GM21367 (cell line): Measurements from ENCODE around the gene PCDHGB5.
"Not testable (repeated sequence)": the region's sequence is repeated elsewhere in the genome, so short reads cannot be mapped to it uniquely, and the experiment has no call there.

Experiments
- ATAC-seq: cut with Tn5 transposase; IDR thresholded peaks from one replicate; pipeline ENCODE4 v1.9.1; 2021; ENCODE audit not compliant: unreplicated experiment

The PCDHGB5 gene

DNA sequence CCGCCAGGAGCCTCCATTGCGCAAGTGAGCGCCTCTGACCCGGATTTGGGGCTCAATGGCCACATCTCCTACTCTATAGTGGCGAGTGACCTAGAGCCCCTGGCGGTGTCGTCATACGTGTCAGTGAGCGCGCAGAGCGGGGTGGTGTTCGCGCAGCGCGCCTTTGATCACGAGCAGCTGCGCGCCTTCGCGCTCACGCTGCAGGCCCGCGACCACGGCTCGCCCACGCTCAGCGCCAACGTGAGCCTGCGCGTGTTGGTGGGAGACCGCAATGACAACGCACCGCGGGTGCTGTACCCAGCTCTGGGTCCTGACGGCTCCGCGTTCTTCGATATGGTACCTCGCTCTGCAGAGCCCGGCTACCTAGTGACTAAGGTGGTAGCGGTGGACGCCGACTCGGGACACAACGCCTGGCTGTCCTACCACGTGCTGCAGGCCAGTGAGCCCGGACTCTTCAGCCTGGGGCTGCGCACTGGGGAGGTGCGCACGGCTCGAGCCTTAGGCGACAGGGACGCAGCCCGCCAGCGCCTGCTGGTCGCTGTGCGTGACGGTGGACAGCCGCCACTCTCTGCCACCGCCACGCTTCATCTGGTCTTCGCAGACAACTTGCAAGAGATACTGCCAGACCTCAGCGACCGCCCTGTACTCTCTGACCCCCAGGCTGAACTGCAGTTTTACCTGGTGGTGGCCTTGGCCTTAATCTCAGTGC is 12.0 kb downstream of the PCDHGB5 start:
- ATAC-seq: no peak

DNA sequence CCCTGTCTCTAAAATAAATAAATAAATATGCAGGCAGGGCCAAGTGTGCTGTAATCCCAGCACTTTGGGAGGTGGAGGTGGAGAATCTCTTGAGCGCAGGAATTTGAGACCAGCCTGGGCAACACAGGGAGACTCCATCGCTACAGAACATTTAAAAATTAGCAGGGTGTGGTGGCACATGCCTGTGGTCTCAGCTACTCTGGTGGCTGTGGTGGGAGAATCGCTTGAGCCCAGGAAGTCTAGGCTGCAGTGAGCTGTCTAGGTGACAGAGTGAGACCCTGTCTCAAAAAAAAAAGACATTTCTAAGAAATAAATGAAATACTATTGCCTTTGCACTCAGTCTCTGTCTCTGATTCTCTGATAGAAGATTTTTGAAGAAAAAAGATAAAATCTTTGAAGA is 13.8 kb downstream of the PCDHGB5 start:
- no peak for ATAC-seq

GRCh38 chr5:141412854-141413539 is 15.2 kb downstream of the PCDHGB5 start, which contains the start of gene PCDHGA10:
Gene PCDHGA10 (plus strand): TSS chr5:141412987. CDS start chr5:141413176, 189 bp downstream.
- peak; percentile 71 for ATAC-seq

DNA sequence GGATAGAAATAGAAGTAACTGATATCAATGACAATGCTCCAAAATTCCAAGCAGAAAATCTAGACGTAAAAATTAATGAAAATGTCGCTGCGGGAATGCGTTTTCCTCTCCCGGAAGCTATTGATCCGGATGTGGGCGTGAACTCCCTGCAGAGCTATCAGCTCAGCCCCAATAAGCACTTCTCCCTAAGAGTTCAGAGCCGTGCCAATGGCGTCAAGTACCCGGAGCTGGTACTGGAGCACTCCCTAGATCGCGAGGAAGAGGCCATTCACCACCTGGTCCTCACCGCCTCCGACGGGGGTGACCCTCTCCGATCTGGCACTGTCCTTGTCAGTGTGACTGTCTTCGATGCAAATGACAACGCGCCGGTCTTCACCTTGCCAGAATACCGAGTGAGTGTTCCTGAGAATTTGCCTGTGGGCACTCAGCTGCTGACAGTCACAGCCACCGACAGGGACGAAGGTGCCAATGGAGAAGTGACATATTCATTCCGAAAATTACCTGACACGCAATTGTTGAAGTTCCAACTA is 15.9 kb downstream of the PCDHGB5 start:
- ATAC-seq: no peak

- ATAC-seq: not testable (repeated sequence)
Observed at GRCh38 chr5:141414548-141415274, 17.0 kb downstream of the PCDHGB5 start.

DNA sequence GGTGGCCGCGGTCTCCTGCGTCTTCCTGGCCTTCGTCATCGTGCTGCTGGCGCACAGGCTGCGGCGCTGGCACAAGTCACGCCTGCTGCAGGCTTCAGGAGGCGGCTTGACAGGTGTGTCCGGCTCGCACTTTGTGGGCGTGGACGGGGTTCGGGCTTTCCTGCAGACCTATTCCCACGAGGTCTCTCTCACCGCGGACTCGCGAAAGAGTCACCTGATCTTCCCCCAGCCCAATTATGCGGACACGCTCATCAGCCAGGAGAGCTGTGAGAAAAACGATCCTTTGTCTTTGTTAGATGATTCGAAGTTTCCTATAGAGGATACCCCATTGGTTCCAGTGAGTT is 17.5 kb downstream of the PCDHGB5 start:
- ATAC-seq: not testable (repeated sequence)

DNA sequence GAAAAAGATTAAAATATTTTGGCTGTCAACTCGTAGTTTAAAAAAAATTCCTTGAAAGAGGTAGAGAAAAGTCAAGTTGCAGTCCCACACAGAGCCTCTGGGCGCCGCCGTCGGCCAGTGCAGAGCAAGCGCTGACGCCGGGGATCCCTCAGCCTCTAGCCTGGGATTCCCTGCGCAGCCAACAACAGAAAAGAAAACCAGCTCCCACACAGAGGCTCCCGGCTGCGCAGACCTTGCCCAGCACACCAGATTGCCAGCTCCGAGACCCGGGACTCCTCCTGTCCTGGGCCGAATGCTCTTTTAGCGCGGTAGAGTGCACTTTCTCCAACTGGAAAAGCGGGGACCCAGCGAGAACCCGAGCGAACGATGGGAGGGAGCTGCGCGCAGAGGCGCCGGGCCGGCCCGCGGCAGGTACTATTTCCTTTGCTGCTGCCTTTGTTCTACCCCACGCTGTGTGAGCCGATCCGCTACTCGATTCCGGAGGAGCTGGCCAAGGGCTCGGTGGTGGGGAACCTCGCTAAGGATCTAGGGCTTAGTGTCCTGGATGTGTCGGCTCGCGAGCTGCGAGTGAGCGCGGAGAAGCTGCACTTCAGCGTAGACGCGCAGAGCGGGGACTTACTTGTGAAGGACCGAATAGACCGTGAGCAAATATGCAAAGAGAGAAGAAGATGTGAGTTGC is 19.9 kb downstream of the PCDHGB5 start, which contains the start of gene PCDHGB7:
TSS of gene PCDHGB7 (plus strand) at position 184 of the 679 bp plus-strand sequence. CDS start at position 367, 183 bp downstream.
- peak; percentile 75 for ATAC-seq

DNA sequence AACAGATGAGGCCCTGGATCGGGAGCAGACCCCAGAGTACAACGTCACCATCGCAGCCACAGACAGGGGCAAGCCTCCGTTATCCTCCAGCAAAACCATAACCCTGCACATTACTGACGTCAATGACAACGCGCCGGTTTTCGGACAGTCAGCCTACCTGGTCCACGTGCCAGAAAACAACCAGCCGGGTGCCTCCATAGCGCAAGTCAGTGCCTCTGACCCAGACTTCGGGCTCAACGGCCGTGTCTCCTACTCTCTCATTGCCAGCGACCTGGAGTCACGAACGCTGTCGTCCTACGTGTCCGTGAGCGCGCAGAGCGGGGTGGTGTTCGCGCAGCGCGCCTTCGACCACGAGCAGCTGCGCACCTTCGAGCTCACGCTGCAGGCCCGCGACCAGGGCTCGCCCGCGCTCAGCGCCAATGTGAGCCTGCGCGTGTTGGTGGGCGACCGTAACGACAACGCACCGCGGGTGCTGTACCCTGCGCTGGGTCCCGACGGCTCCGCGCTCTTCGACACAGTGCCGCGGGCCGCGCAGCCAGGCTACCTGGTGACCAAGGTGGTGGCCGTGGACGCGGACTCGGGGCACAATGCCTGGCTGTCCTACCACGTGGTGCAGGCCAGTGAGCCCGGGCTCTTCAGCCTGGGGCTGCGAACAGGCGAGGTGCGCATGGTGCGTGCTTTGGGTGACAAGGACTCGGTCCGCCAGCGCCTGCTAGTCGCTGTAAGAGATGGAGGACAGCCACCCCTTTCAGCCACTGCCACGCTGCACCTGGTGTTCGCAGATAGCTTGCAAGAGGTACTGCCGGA is 21.5 kb downstream of the PCDHGB5 start:
- no peak for ATAC-seq

DNA sequence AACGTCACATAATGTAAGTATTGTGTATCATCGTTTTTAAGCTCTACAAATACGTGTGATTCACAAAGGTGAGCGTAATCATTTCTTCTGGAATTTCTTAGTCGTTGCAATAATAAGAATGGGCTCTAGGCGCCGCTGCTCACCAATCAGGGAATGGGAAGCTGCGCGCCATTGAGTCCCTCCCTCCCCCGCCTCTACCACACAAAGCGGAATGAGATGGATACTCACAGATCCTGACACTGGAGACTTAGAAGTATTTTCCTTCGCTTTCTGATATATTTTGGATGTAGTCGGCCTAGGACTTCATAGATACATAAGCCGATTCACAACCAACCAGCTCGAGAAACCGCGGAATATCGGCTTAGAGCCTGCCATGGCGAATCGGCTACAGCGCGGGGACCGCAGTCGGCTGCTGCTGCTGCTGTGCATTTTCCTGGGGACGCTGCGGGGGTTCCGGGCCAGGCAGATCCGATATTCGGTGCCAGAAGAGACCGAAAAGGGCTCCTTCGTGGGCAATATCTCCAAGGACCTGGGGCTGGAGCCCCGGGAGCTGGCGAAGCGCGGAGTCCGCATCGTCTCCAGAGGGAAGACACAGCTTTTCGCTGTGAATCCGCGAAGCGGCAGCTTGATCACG is 23.2 kb downstream of the PCDHGB5 start, which contains the start of gene PCDHGA11:
TSS of gene PCDHGA11 (plus strand) at position 197 of the 634 bp plus-strand sequence. CDS start at position 374, 177 bp downstream.
- peak; percentile 52 for ATAC-seq

- ATAC-seq: no peak
Observed at GRCh38 chr5:141421489-141421855, 23.7 kb downstream of the PCDHGB5 start.

DNA sequence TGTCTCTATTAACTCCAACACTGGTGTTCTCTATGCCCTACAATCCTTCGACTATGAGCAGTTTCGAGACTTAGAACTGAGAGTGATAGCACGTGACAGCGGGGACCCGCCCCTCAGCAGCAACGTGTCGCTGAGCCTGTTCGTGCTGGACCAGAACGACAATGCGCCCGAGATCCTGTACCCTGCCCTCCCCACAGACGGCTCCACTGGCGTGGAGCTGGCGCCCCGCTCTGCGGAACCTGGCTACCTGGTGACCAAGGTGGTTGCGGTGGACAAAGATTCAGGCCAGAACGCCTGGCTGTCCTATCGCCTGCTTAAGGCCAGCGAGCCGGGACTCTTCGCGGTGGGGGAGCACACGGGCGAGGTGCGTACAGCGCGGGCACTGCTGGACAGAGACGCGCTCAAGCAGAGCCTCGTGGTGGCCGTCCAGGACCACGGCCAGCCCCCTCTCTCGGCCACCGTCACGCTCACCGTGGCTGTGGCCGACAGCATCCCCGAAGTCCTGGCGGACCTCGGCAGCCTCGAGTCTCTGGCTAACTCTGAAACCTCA is 25.1 kb downstream of the PCDHGB5 start:
- no peak for ATAC-seq

- no peak for ATAC-seq
Observed at GRCh38 chr5:141427783-141428426, 30.2 kb downstream of the PCDHGB5 start.

DNA sequence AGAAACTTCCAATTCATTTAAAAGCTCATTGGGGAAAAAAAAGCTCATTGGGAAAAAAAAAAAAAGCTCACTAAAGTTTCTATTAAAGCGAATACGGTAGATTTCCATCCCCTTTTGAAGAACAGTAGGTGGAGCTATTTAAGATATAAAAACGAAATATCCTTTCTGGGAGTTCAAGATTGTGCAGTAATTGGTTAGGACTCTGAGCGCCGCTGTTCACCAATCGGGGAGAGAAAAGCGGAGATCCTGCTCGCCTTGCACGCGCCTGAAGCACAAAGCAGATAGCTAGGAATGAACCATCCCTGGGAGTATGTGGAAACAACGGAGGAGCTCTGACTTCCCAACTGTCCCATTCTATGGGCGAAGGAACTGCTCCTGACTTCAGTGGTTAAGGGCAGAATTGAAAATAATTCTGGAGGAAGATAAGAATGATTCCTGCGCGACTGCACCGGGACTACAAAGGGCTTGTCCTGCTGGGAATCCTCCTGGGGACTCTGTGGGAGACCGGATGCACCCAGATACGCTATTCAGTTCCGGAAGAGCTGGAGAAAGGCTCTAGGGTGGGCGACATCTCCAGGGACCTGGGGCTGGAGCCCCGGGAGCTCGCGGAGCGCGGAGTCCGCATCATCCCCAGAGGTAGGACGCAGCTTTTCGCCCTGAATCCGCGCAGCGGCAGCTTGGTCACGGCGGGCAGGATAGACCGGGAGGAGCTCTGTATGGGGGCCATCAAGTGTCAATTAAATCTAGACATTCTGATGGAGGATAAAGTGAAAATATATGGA is 32.8 kb downstream of the PCDHGB5 start, which contains the start of gene PCDHGA12:
TSS of gene PCDHGA12 (plus strand) at position 176 of the 782 bp plus-strand sequence. CDS start at position 429, 253 bp downstream.
- ATAC-seq: no peak

DNA sequence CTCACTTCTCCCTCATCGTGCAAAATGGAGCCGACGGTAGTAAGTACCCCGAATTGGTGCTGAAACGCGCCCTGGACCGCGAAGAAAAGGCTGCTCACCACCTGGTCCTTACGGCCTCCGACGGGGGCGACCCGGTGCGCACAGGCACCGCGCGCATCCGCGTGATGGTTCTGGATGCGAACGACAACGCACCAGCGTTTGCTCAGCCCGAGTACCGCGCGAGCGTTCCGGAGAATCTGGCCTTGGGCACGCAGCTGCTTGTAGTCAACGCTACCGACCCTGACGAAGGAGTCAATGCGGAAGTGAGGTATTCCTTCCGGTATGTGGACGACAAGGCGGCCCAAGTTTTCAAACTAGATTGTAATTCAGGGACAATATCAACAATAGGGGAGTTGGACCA is 33.5 kb downstream of the PCDHGB5 start:
- ATAC-seq: no peak

DNA sequence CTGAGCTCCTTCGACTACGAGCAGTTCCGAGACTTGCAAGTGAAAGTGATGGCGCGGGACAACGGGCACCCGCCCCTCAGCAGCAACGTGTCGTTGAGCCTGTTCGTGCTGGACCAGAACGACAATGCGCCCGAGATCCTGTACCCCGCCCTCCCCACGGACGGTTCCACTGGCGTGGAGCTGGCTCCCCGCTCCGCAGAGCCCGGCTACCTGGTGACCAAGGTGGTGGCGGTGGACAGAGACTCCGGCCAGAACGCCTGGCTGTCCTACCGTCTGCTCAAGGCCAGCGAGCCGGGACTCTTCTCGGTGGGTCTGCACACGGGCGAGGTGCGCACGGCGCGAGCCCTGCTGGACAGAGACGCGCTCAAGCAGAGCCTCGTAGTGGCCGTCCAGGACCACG is 34.6 kb downstream of the PCDHGB5 start:
- not testable (repeated sequence) for ATAC-seq

GRCh38 chr5:141432726-141433125 is 35.0 kb downstream of the PCDHGB5 start:
- not testable (repeated sequence) for ATAC-seq

DNA sequence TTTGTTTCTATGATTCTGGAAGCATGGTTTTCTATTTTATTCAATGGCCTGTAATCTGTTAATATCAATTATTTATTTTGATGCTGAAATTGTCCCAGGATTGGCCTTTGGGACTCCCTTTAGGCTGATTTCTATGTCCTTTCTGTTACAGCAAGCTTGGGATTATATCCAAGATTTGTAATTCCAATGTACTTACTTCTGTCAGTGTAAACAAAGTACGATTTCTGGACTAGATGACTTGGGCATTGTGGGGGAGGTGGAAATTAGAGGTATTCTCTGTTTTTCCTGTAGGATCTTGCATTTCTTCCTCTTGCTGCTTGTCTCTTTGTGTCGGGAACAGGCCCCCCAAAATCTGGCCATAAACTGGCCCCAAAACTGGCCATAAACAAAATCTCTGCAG is 36.3 kb downstream of the PCDHGB5 start:
- ATAC-seq: no peak

- no peak for ATAC-seq
Observed at GRCh38 chr5:141437221-141437620, 39.5 kb downstream of the PCDHGB5 start.
